HFF-Myc (cell line): Measurements from ENCODE around the gene SNX27.

Experiments
- DNase-seq: peaks from one replicate; pipeline ENCODE4 v3.0.0-alpha.2; 2011; ENCODE audit warnings: low read depth; ENCODE audit errors: extremely low read depth
- H3K4me3 ChIP-seq: replicated peaks from 2 replicates; pipeline ENCODE4 v1.5.1; 2011; ENCODE audit warnings: low read depth, mild to moderate bottlenecking, control low read depth, low read length
- CTCF ChIP-seq: IDR thresholded peaks from 2 replicates; pipeline ENCODE4 v1.5.1; 2012; ENCODE audit warnings: mild to moderate bottlenecking, low read depth, low read length, control low read depth; ENCODE audit errors: missing control alignments

Gene SNX27

DNA sequence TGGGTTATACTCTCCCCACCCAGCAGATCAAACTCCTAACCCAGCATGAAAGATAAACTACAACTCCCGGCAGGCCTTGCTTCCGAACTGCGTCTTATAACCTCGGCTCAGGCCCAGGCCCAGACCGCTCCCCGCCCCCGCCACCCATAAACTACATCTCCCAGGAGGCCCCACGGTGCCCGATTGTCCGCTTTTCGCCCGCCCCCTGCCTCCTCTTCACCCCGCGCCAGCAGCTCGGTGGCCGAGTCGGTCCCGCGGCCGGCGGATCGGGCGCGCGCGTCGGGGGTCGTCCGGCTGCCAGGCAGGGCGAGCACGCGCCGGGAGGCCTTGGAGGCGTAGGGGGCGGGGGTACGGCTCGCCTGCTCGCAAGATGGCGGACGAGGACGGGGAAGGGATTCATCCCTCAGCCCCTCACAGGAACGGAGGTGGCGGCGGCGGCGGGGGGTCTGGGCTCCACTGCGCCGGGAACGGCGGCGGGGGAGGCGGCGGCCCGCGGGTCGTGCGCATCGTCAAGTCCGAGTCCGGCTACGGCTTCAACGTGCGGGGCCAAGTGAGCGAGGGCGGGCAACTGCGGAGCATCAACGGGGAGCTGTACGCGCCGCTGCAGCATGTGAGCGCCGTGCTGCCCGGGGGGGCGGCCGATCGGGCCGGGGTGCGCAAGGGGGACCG is at the start of gene SNX27:
SNX27 (plus strand) TSS at position 219 of the 669 bp plus-strand sequence; CDS start at position 371, 152 bp downstream.
- DNase-seq, result peak; percentile 82
- no peak for TF ChIP-seq CTCF
- H3K4me3 ChIP-seq, result peak within 1 kb of the TSS; percentile 76

GRCh38 chr1:151562661-151563060 is 49.2 kb upstream of the SNX27 start:
- H3K4me3 ChIP-seq, result no peak overlapping the region
- no peak for DNase-seq
- TF ChIP-seq CTCF, result no peak

DNA sequence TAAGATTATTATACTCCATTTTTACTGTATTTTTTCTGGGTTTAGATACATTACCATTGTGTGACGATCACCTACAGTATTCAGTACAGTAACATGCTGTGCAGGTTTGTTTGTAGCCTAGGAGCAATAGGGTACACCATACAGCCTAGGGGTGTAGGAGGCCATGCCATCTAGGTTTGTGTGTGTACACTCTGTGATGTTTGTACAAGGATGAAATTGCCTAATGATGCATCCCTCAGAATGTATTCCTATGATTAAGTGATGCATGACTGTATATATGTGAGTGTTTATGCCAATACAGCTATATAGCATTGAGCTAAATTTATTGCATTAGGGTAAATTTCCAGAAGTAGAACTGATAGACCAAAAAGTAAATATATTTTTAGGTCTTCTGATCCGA is 48.5 kb upstream of the SNX27 start:
- no peak for TF ChIP-seq CTCF
- no peak for DNase-seq
- no peak overlapping the region for H3K4me3 ChIP-seq

DNA sequence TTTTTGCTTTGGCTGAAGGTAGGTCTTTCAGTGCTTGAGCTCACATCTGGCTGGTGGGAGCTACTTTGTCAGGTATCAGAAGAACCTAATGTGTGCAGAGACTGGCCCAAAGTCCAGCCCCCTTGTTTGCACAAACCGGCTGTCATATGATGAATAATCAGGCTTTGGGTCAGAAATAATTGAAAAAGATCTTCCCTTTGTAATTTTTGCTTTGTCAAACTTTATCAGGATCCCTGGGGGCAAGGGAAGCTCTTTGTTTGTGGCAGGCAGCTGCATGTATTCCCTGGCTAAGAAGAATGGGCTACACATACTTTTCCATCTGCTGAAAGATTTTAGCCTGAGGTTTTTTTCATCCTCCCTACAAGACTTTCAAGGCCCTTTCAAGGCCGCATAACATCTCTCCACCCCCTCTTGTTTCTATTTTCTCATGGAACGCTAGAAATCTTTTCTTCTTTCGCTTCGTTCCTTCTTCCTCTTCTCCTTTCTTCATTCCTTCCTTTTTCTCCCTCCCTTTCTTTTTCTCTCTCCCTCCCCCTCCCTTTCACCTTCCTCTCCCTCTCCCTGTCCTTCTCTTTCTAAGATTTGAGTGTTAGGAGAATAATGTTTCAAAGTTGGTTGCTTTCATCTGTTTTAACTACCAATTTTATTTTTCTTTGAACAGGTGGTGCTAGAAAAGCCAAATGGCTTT is 46.2 kb upstream of the SNX27 start:
- no peak for TF ChIP-seq CTCF
- H3K4me3 ChIP-seq, result no peak overlapping the region
- DNase-seq, result no peak

DNA sequence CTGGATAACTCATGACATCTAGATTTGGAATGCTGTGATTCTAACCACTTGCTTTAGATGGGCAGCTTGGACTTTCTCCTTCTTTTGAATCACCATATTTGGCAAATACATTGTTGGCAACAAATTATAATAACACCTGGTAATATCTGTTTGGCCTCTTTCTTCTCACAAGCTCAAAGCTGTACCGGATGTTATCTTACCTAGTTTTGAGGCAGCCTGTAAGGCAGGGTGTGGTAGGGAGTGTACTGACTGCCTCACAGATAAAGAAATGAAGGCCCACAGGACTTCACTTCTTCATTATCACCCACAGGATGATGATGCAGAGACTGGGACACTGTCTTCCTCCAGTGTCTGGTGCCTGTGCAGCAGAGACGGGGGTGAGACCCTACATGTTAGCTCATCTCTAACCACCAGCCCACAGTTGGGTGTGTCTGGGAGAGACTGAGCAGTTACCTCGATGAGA is 43.2 kb upstream of the SNX27 start:
- no peak overlapping the region for H3K4me3 ChIP-seq
- TF ChIP-seq CTCF, result no peak
- DNase-seq, result no peak

DNA sequence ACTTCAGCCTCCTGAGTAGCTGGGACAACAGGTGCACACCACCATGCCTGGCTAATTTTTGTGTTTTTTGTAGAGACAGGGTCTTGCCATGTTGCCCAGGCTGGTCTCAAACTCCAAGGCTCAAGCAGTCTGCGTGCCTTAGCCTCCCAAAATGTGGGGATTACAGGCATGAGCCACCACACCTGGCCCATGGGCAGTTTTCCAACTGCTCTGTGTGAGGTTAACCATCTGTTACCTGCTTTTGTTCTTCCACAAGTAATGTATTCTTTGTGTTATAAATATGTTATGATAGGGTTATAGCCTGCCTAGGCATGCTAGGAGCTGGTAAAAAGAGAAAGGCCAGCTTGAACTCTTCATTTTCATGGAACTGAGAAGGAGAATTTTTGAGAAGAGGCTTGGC is 41.0 kb upstream of the SNX27 start:
- no peak for TF ChIP-seq CTCF
- H3K4me3 ChIP-seq, result no peak overlapping the region
- DNase-seq, result no peak
